ENCODE measurements around the gene PRR14L.
"Not testable (repeated sequence)": the region's sequence is repeated elsewhere in the genome, so short reads cannot be mapped to it uniquely, and the experiment has no call there.

Gene PRR14L

DNA sequence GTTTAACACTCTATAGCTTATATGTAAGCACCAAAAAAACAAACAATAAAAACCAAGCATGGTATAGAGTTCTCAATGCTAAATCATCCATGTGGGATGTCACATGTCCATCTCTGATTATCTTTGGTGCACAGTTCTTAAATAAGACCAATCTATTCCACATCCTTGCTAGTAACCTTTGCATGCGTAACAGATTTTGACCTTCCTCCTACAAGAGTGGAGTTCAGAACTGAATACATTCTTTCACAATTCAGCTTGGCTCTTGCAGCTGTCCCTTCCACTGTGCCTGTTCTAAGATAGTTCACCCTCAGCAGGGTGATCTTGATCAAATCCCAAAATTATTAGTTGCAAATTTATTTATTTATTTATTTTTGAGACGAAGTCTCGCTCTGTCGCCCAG, 21.1 kb downstream of the PRR14L start:
- peaks cover 3 to 16% of the 10 kb centered on the region in 2 donors for H3K36me3 ChIP-seq (ENCODE audit: control insufficient read depth in 2 of 2, insufficient read depth in 2 of 2, low read length in 2 of 2)
- no peak overlapping the region for H3K4me3 ChIP-seq (ENCODE audit: low read length in 2 of 2)
- H3K27me3 ChIP-seq (ENCODE audit: control insufficient read depth in 2 of 2, insufficient read depth in 2 of 2, low read length in 2 of 2): no peaks in the 10 kb centered on the region

DNA sequence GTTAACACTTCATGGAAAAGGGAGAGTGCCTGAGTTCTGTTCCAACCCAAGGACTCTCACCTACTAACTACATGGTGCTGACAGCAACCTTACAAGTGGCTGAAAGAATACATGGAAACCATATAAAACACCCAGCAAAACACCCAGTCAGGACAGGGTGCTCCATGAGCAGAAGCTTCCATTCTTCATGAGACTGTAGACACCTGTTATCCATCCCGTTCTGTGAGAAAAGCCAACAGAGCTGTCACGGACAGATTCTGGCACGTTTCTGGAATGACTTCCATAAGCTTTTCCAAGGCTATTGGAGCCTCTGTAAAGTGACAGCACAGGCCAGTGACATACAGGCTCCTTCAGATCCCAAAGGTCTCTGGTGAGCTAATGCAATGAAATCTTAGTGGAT, 23.2 kb downstream of the PRR14L start:
- Histone ChIP-seq H3K36me3 (ENCODE audit: control insufficient read depth in 2 of 2, insufficient read depth in 2 of 2, low read length in 2 of 2) (peaks cover 11 to 27% of the 10 kb centered on the region in 2 donors), H3K27ac (ENCODE audit: low read depth in 2 of 2, low read length in 2 of 2) (no peak overlapping the region), H3K9ac (ENCODE audit: low read depth in 1 of 2, low read length in 2 of 2) (no peak overlapping the region), H3K4me1 (ENCODE audit: control insufficient read depth in 2 of 2, insufficient read depth in 2 of 2, low read length in 2 of 2) (no peaks in the 10 kb centered on the region), H3K4me3 (ENCODE audit: low read length in 2 of 2) (no peak overlapping the region), H3K9me3 (ENCODE audit: control insufficient read depth in 2 of 2, low read length in 2 of 2) (no peaks in the 10 kb centered on the region), H3K27me3 (ENCODE audit: control insufficient read depth in 2 of 2, insufficient read depth in 2 of 2, low read length in 2 of 2) (no peaks in the 10 kb centered on the region)

More for the DNA sequence above, 21.1 kb downstream of the PRR14L start:
- H3K4me1 ChIP-seq (ENCODE audit: control insufficient read depth in 2 of 2, insufficient read depth in 2 of 2, low read length in 2 of 2): peaks cover 0 to 8% of the 10 kb centered on the region in 2 donors
- H3K27ac ChIP-seq (ENCODE audit: low read depth in 2 of 2, low read length in 2 of 2): no peak overlapping the region
- H3K9ac ChIP-seq (ENCODE audit: low read depth in 1 of 2, low read length in 2 of 2): no peak overlapping the region
- H3K9me3 ChIP-seq (ENCODE audit: control insufficient read depth in 2 of 2, low read length in 2 of 2): no peaks in the 10 kb centered on the region

DNA sequence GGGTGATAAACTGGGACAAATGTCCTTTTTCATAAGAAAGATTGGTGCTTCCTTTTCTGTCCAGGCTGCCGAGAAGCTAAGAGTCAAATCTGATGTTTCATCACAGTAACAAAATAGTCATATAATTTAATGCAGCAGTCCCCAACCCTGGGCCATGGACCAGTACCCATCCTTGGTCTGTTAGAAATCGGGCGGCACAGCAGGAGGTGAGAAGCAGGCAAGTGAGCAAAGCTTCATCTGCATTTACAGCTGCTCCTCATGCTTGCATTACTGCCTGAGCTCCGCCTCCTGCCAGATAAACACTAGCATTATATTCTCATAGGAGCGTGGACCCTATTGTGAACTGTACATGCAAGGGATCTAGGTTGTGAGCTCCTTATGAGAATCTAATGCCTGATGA, 26.2 kb downstream of the PRR14L start:
- H3K27me3 ChIP-seq (ENCODE audit: control insufficient read depth in 2 of 2, insufficient read depth in 2 of 2, low read length in 2 of 2): no peaks in the 10 kb centered on the region
- H3K4me1 ChIP-seq (ENCODE audit: control insufficient read depth in 2 of 2, insufficient read depth in 2 of 2, low read length in 2 of 2): no peaks in the 10 kb centered on the region
- peaks cover 15 to 37% of the 10 kb centered on the region in 2 donors for H3K36me3 ChIP-seq (ENCODE audit: control insufficient read depth in 2 of 2, insufficient read depth in 2 of 2, low read length in 2 of 2)
- H3K4me3 ChIP-seq (ENCODE audit: low read length in 2 of 2): no peak overlapping the region
- H3K9me3 ChIP-seq (ENCODE audit: control insufficient read depth in 2 of 2, low read length in 2 of 2): no peaks in the 10 kb centered on the region
- H3K9ac ChIP-seq (ENCODE audit: low read depth in 1 of 2, low read length in 2 of 2): no peak overlapping the region
- H3K27ac ChIP-seq (ENCODE audit: low read depth in 2 of 2, low read length in 2 of 2): no peak overlapping the region

DNA sequence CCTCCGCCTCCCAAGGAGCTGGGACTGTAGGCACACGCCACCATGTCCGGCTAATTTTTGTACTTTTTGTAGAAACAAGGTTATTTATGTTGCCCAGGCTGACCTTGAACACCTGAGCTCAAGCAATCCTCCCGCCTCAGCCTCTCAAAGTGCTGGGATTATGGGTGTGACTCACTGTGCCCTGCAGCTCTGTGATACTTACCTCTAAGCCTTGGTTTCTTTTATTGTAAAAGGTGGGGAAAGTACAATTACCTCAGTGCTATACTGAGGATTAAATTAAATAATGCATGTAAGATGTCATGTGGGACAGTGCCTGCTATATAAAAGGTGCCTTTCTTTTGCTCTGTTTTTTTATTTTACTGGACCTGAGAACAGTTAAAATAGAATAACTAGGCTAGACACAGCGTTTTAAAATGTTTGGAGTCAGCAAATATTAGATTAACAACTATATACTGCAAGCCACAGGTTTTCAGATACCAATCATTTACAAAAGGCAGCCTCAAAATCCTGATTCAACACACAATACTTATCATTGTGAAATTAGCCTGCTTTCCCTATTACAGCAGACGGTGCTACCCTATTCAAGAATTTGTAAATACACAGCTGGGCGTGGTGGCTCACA, 30.0 kb downstream of the PRR14L start:
- H3K27ac ChIP-seq (ENCODE audit: low read depth in 2 of 2, low read length in 2 of 2): no peak overlapping the region
- H3K9me3 ChIP-seq (ENCODE audit: control insufficient read depth in 2 of 2, low read length in 2 of 2): no peaks in the 10 kb centered on the region
- no peaks in the 10 kb centered on the region for H3K4me1 ChIP-seq (ENCODE audit: control insufficient read depth in 2 of 2, insufficient read depth in 2 of 2, low read length in 2 of 2)
- H3K4me3 ChIP-seq (ENCODE audit: low read length in 2 of 2): no peak overlapping the region
- H3K27me3 ChIP-seq (ENCODE audit: control insufficient read depth in 2 of 2, insufficient read depth in 2 of 2, low read length in 2 of 2): no peaks in the 10 kb centered on the region
- H3K9ac ChIP-seq (ENCODE audit: low read depth in 1 of 2, low read length in 2 of 2): no peak overlapping the region
- H3K36me3 ChIP-seq (ENCODE audit: control insufficient read depth in 2 of 2, insufficient read depth in 2 of 2, low read length in 2 of 2): peaks cover 39 to 57% of the 10 kb centered on the region in 2 donors

DNA sequence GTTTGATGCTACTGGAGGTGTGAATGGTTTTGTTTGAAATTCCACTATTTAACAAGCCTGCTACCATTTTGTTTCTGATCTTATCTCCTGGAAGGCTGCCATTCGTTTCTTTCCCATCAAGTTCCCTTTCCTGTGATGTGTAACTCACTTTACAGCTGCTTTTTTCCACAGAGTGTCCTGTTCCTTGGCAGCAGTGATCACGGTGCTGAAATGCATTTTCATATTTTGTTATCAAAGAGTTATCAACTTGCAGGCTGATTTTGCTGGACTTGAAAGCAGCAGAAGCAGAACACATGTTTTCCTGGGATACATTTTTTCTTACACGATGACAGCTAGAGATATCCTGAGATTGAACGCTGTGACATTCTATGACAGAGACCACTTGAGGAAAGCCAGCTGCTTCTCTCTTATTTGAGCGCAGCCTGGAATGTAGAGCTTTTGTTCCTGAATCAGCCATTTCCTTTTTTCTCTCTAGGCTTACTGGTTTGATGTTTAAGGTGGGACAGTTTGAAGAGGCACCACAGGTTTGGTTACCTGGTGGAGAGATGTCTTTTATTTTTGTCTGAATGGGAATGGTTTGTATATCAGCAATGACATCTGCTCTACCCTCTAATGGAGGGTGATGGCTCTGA, 34.7 kb downstream of the PRR14L start:
- no peaks in the 10 kb centered on the region for H3K4me1 ChIP-seq (ENCODE audit: control insufficient read depth in 2 of 2, insufficient read depth in 2 of 2, low read length in 2 of 2)
- no peak overlapping the region for H3K4me3 ChIP-seq (ENCODE audit: low read length in 2 of 2)
- H3K9me3 ChIP-seq (ENCODE audit: control insufficient read depth in 2 of 2, low read length in 2 of 2): no peaks in the 10 kb centered on the region
- H3K27me3 ChIP-seq (ENCODE audit: control insufficient read depth in 2 of 2, insufficient read depth in 2 of 2, low read length in 2 of 2): no peaks in the 10 kb centered on the region
- no peak overlapping the region for H3K9ac ChIP-seq (ENCODE audit: low read depth in 1 of 2, low read length in 2 of 2)
- no peak overlapping the region for H3K27ac ChIP-seq (ENCODE audit: low read depth in 2 of 2, low read length in 2 of 2)
- H3K36me3 ChIP-seq (ENCODE audit: control insufficient read depth in 2 of 2, insufficient read depth in 2 of 2, low read length in 2 of 2): peaks cover 54 to 71% of the 10 kb centered on the region in 2 donors

DNA sequence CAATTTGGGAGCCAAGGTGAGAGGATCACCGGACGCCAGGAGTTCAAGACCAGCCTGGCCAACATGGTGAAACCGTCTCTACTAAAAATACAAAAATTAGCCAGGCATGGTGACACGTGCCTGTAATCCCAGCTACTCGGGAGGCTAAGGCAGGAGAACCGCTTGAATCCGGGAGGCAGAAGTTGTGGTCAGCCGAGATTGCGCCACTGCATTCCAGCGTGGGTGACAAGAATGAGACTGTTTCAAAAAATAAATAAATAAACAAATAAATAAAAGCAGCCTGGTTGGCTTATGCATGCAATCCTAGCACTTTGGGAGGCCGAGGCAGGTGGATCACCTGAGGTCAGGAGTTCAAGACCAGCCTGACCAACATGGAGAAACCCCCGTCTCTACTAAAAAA, 38.7 kb downstream of the PRR14L start:
- not testable (repeated sequence) for H3K27ac ChIP-seq (ENCODE audit: low read depth in 2 of 2, low read length in 2 of 2); H3K9ac ChIP-seq (ENCODE audit: low read depth in 1 of 2, low read length in 2 of 2); H3K4me3 ChIP-seq (ENCODE audit: low read length in 2 of 2); H3K4me1 ChIP-seq (ENCODE audit: control insufficient read depth in 2 of 2, insufficient read depth in 2 of 2, low read length in 2 of 2); H3K27me3 ChIP-seq (ENCODE audit: control insufficient read depth in 2 of 2, insufficient read depth in 2 of 2, low read length in 2 of 2); H3K9me3 ChIP-seq (ENCODE audit: control insufficient read depth in 2 of 2, low read length in 2 of 2)
- H3K36me3 ChIP-seq (ENCODE audit: control insufficient read depth in 2 of 2, insufficient read depth in 2 of 2, low read length in 2 of 2): peaks cover 42 to 61% of the 10 kb centered on the region in 2 donors

GRCh38 chr22:31707519-31707918, 42.4 kb downstream of the PRR14L start:
- peaks cover 29 to 44% of the 10 kb centered on the region in 2 donors for H3K36me3 ChIP-seq (ENCODE audit: control insufficient read depth in 2 of 2, insufficient read depth in 2 of 2, low read length in 2 of 2)
- no peak overlapping the region for H3K27ac ChIP-seq (ENCODE audit: low read depth in 2 of 2, low read length in 2 of 2)
- H3K9ac ChIP-seq (ENCODE audit: low read depth in 1 of 2, low read length in 2 of 2): no peak overlapping the region
- no peaks in the 10 kb centered on the region for H3K9me3 ChIP-seq (ENCODE audit: control insufficient read depth in 2 of 2, low read length in 2 of 2)
- no peaks in the 10 kb centered on the region for H3K4me1 ChIP-seq (ENCODE audit: control insufficient read depth in 2 of 2, insufficient read depth in 2 of 2, low read length in 2 of 2)
- no peaks in the 10 kb centered on the region for H3K27me3 ChIP-seq (ENCODE audit: control insufficient read depth in 2 of 2, insufficient read depth in 2 of 2, low read length in 2 of 2)
- no peak overlapping the region for H3K4me3 ChIP-seq (ENCODE audit: low read length in 2 of 2)

GRCh38 chr22:31695423-31695822, 54.5 kb downstream of the PRR14L start:
- peaks cover 15 to 30% of the 10 kb centered on the region in 2 donors for H3K36me3 ChIP-seq (ENCODE audit: control insufficient read depth in 2 of 2, insufficient read depth in 2 of 2, low read length in 2 of 2)
- H3K27ac ChIP-seq (ENCODE audit: low read depth in 2 of 2, low read length in 2 of 2): no peak overlapping the region
- no peaks in the 10 kb centered on the region for H3K9me3 ChIP-seq (ENCODE audit: control insufficient read depth in 2 of 2, low read length in 2 of 2)
- H3K9ac ChIP-seq (ENCODE audit: low read depth in 1 of 2, low read length in 2 of 2): no peak overlapping the region
- no peaks in the 10 kb centered on the region for H3K4me1 ChIP-seq (ENCODE audit: control insufficient read depth in 2 of 2, insufficient read depth in 2 of 2, low read length in 2 of 2)
- H3K4me3 ChIP-seq (ENCODE audit: low read length in 2 of 2): no peak overlapping the region
- no peaks in the 10 kb centered on the region for H3K27me3 ChIP-seq (ENCODE audit: control insufficient read depth in 2 of 2, insufficient read depth in 2 of 2, low read length in 2 of 2)

GRCh38 chr22:31694046-31694445, 55.9 kb downstream of the PRR14L start:
- H3K9ac ChIP-seq (ENCODE audit: low read depth in 1 of 2, low read length in 2 of 2); H3K9me3 ChIP-seq (ENCODE audit: control insufficient read depth in 2 of 2, low read length in 2 of 2); H3K4me3 ChIP-seq (ENCODE audit: low read length in 2 of 2); H3K27ac ChIP-seq (ENCODE audit: low read depth in 2 of 2, low read length in 2 of 2); H3K27me3 ChIP-seq (ENCODE audit: control insufficient read depth in 2 of 2, insufficient read depth in 2 of 2, low read length in 2 of 2); H3K4me1 ChIP-seq (ENCODE audit: control insufficient read depth in 2 of 2, insufficient read depth in 2 of 2, low read length in 2 of 2): not testable (repeated sequence)
- peaks cover 15 to 30% of the 10 kb centered on the region in 2 donors for H3K36me3 ChIP-seq (ENCODE audit: control insufficient read depth in 2 of 2, insufficient read depth in 2 of 2, low read length in 2 of 2)

GRCh38 chr22:31692186-31692886, 57.6 kb downstream of the PRR14L start:
- H3K4me3 ChIP-seq (ENCODE audit: low read length in 2 of 2): no peak overlapping the region
- H3K9me3 ChIP-seq (ENCODE audit: control insufficient read depth in 2 of 2, low read length in 2 of 2): no peaks in the 10 kb centered on the region
- H3K27me3 ChIP-seq (ENCODE audit: control insufficient read depth in 2 of 2, insufficient read depth in 2 of 2, low read length in 2 of 2): no peaks in the 10 kb centered on the region
- H3K9ac ChIP-seq (ENCODE audit: low read depth in 1 of 2, low read length in 2 of 2): no peak overlapping the region
- H3K4me1 ChIP-seq (ENCODE audit: control insufficient read depth in 2 of 2, insufficient read depth in 2 of 2, low read length in 2 of 2): no peaks in the 10 kb centered on the region
- no peak overlapping the region for H3K27ac ChIP-seq (ENCODE audit: low read depth in 2 of 2, low read length in 2 of 2)
- peaks cover 15 to 30% of the 10 kb centered on the region in 2 donors for H3K36me3 ChIP-seq (ENCODE audit: control insufficient read depth in 2 of 2, insufficient read depth in 2 of 2, low read length in 2 of 2)

Data from mucosa of rectum (tissue), 2 donors.